IPS-18a (cell line): ENCODE results near the gene PLPP4.

Experiments
- H3K27ac ChIP-seq: one replicate; pipeline ENCODE4 v1.5.1; 2013; ENCODE audit warnings: low read length
- H3K27me3 ChIP-seq: one replicate; pipeline ENCODE4 v1.6.1; 2013; ENCODE audit warnings: mild to moderate bottlenecking, low read length; ENCODE audit not compliant: control insufficient read depth, insufficient read depth
- H3K36me3 ChIP-seq: one replicate; pipeline ENCODE4 v1.6.1; 2013; ENCODE audit warnings: low read depth, low read length; ENCODE audit not compliant: control insufficient read depth
- H3K4me1 ChIP-seq: one replicate; pipeline ENCODE4 v1.6.1; 2013; ENCODE audit warnings: low read depth, low read length; ENCODE audit not compliant: control insufficient read depth
- H3K4me3 ChIP-seq: one replicate; pipeline ENCODE4 v1.5.1; 2013; ENCODE audit warnings: low read length
- H3K9ac ChIP-seq: one replicate; pipeline ENCODE4 v1.6.1; 2013; ENCODE audit warnings: mild to moderate bottlenecking, low read length, moderate library complexity
- H3K9me3 ChIP-seq: one replicate; pipeline ENCODE4 v1.6.1; 2013; ENCODE audit warnings: low read depth, low read length; ENCODE audit not compliant: control insufficient read depth

The PLPP4 gene

GRCh38 chr10:120557311-120557710 is 100.3 kb downstream of the PLPP4 start:
- H3K27ac ChIP-seq = no peak overlapping the region
- peaks cover 12% of the 10 kb centered on the region for H3K27me3 ChIP-seq
- no peaks in the 10 kb centered on the region for H3K9me3 ChIP-seq

GRCh38 chr10:120559800-120560199 is 102.8 kb downstream of the PLPP4 start:
- peaks cover 12% of the 10 kb centered on the region for H3K27me3 ChIP-seq
- no peak overlapping the region for H3K4me3 ChIP-seq
- no peaks in the 10 kb centered on the region for H3K9me3 ChIP-seq
- H3K27ac ChIP-seq = no peak overlapping the region
- peaks cover 26% of the 10 kb centered on the region for H3K4me1 ChIP-seq
- no peak overlapping the region for H3K9ac ChIP-seq
- no peaks in the 10 kb centered on the region for H3K36me3 ChIP-seq

More at GRCh38 chr10:120557311-120557710, 100.3 kb downstream of the PLPP4 start:
- Histone ChIP-seq H3K9ac (no peak overlapping the region), H3K4me1 (peaks cover 26% of the 10 kb centered on the region), H3K4me3 (no peak overlapping the region), H3K36me3 (no peaks in the 10 kb centered on the region)

- Histone ChIP-seq H3K9me3 (no peaks in the 10 kb centered on the region), H3K4me1 (no peaks in the 10 kb centered on the region), H3K9ac (no peak overlapping the region), H3K27ac (no peak overlapping the region), H3K27me3 (no peaks in the 10 kb centered on the region), H3K4me3 (no peak overlapping the region), H3K36me3 (no peaks in the 10 kb centered on the region)
These were observed 105.9 kb downstream of the PLPP4 start for GRCh38 chr10:120562956-120563355.

- no peak overlapping the region for H3K9ac ChIP-seq
- H3K27ac ChIP-seq = no peak overlapping the region
- no peaks in the 10 kb centered on the region for H3K9me3 ChIP-seq
- no peak overlapping the region for H3K4me3 ChIP-seq
- no peaks in the 10 kb centered on the region for H3K36me3 ChIP-seq
- H3K4me1 ChIP-seq = no peaks in the 10 kb centered on the region
- H3K27me3 ChIP-seq = no peaks in the 10 kb centered on the region
These were observed 113.4 kb downstream of the PLPP4 start for GRCh38 chr10:120570418-120570817.

GRCh38 chr10:120571266-120571665 is 114.2 kb downstream of the PLPP4 start:
- H3K9me3 ChIP-seq = no peaks in the 10 kb centered on the region
- H3K4me3 ChIP-seq = no peak overlapping the region
- H3K27ac ChIP-seq = no peak overlapping the region
- H3K27me3 ChIP-seq = no peaks in the 10 kb centered on the region
- no peak overlapping the region for H3K9ac ChIP-seq
- no peaks in the 10 kb centered on the region for H3K36me3 ChIP-seq
- H3K4me1 ChIP-seq = no peaks in the 10 kb centered on the region

GRCh38 chr10:120572307-120572706 is 115.3 kb downstream of the PLPP4 start:
- H3K27me3 ChIP-seq = no peaks in the 10 kb centered on the region
- H3K27ac ChIP-seq = no peak overlapping the region
- H3K4me3 ChIP-seq = no peak overlapping the region
- H3K9ac ChIP-seq = no peak overlapping the region
- H3K9me3 ChIP-seq = no peaks in the 10 kb centered on the region
- H3K4me1 ChIP-seq = no peaks in the 10 kb centered on the region
- no peaks in the 10 kb centered on the region for H3K36me3 ChIP-seq

GRCh38 chr10:120573355-120573754 is 116.3 kb downstream of the PLPP4 start:
- H3K9ac ChIP-seq = no peak overlapping the region
- no peaks in the 10 kb centered on the region for H3K27me3 ChIP-seq
- no peaks in the 10 kb centered on the region for H3K4me1 ChIP-seq
- no peak overlapping the region for H3K4me3 ChIP-seq
- no peaks in the 10 kb centered on the region for H3K9me3 ChIP-seq
- H3K27ac ChIP-seq = no peak overlapping the region
- no peaks in the 10 kb centered on the region for H3K36me3 ChIP-seq

- no peaks in the 10 kb centered on the region for H3K27me3 ChIP-seq
- H3K4me3 ChIP-seq = no peak overlapping the region
- no peaks in the 10 kb centered on the region for H3K36me3 ChIP-seq
- no peak overlapping the region for H3K27ac ChIP-seq
- no peaks in the 10 kb centered on the region for H3K4me1 ChIP-seq
- no peaks in the 10 kb centered on the region for H3K9me3 ChIP-seq
- H3K9ac ChIP-seq = no peak overlapping the region
These were observed 118.0 kb downstream of the PLPP4 start for GRCh38 chr10:120574981-120575380.

DNA sequence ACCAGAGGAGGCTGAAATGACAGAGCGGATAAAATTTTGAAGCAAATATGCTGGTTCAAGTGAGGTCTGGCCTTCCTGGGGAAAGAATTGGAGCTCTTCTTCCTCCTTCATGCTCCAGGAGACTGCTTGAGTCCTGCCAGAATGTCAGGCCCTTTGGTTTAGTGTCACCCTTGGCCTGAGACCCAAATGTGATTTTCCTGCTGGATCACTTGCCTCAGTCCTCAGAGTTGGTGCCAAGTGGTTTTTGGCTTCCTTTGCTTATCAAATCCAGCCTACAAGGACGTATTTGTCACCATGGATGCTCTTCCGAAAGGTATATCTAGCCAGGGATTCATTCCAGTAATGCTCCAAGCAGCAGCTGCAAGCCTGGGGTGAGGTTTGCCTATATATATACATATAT is 118.4 kb downstream of the PLPP4 start:
- H3K27me3 ChIP-seq = no peaks in the 10 kb centered on the region
- H3K9ac ChIP-seq = no peak overlapping the region
- no peak overlapping the region for H3K4me3 ChIP-seq
- H3K27ac ChIP-seq = no peak overlapping the region
- no peaks in the 10 kb centered on the region for H3K4me1 ChIP-seq
- no peaks in the 10 kb centered on the region for H3K9me3 ChIP-seq
- no peaks in the 10 kb centered on the region for H3K36me3 ChIP-seq

DNA sequence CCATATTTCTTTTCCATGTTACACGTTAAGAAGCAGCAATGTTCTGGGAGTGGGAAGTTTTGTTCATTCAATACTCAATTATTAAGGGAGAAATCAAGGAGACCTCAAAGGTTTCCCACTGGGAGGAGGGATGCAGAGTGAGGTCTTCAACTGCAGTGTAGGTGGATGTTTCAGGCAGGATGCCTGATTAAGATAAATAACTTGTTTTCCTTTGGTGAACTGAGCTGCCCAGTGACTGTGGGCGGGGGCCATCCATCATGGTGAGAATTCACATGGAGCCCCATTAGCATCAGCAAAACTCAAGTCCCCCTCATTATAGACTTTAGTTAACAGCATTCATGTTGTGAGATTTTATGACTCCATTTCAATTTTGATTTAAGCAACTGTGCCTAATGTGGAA is 121.1 kb downstream of the PLPP4 start:
- no peak overlapping the region for H3K4me3 ChIP-seq
- no peaks in the 10 kb centered on the region for H3K4me1 ChIP-seq
- H3K9me3 ChIP-seq = no peaks in the 10 kb centered on the region
- no peaks in the 10 kb centered on the region for H3K27me3 ChIP-seq
- no peak overlapping the region for H3K9ac ChIP-seq
- H3K36me3 ChIP-seq = no peaks in the 10 kb centered on the region
- H3K27ac ChIP-seq = no peak overlapping the region

DNA sequence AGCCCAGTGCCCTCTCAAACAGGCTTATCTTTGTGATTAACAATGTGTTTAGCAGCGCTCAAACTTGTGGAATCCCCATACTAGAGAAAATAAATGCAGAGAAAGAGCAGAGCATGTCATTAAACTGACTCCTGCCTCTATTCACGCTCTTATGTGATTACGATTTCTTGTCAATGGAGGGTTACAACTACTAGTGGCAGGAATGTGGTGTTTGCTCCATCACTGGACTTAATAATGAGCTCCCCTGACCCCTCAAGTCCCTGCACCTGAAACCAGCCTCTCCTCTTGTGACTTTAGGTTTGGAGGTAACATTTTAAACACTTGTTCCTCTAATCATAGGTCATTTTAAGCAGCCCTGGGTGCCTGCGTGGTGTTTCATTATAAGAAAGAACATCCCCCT is 121.9 kb downstream of the PLPP4 start:
- no peak overlapping the region for H3K9ac ChIP-seq
- H3K9me3 ChIP-seq = no peaks in the 10 kb centered on the region
- no peak overlapping the region for H3K4me3 ChIP-seq
- no peaks in the 10 kb centered on the region for H3K4me1 ChIP-seq
- H3K36me3 ChIP-seq = no peaks in the 10 kb centered on the region
- no peaks in the 10 kb centered on the region for H3K27me3 ChIP-seq
- H3K27ac ChIP-seq = no peak overlapping the region

GRCh38 chr10:120580918-120581895 is 124.2 kb downstream of the PLPP4 start:
- no peak overlapping the region for H3K9ac ChIP-seq
- H3K4me3 ChIP-seq = no peak overlapping the region
- no peaks in the 10 kb centered on the region for H3K36me3 ChIP-seq
- no peak overlapping the region for H3K27ac ChIP-seq
- no peaks in the 10 kb centered on the region for H3K9me3 ChIP-seq
- no peaks in the 10 kb centered on the region for H3K4me1 ChIP-seq
- no peaks in the 10 kb centered on the region for H3K27me3 ChIP-seq
